BJ (cell line): ENCODE data around the gene UIMC1. TPM values are rescaled to one million over a fixed set of nuclear protein-coding genes. Genes with fewer than 3 reads are reported as not detected.

Source experiments
- CTCF ChIA-PET: fragments of 350-600 bp; formaldehyde crosslinking; extraction: SDS; loops from one replicate; lab custom pipeline; 2021; ENCODE audit warnings: antibody characterized with exemption, inconsistent platforms; lab: Yijun Ruan, JAX
- POLR2A ChIA-PET: fragments of 300-600 bp; sonication (Branson Sonifier 250); formaldehyde crosslinking; extraction: SDS; loops from one replicate; lab custom pipeline; 2021; ENCODE audit warnings: antibody characterized with exemption; lab: Charles Lee
- DNase-seq: peaks from one replicate; pipeline ENCODE4 v3.0.0-alpha.2; 2011; ENCODE audit warnings: low read depth
- H3K27me3 ChIP-seq: 2 replicates; pipeline ENCODE4 v1.6.0; 2011; ENCODE audit warnings: low read length; ENCODE audit not compliant: control insufficient read depth, insufficient read depth
- H3K36me3 ChIP-seq: 2 replicates; pipeline ENCODE4 v1.5.1; 2011; ENCODE audit warnings: low read length; ENCODE audit not compliant: control insufficient read depth, insufficient read depth
- H3K4me3 ChIP-seq: 2 replicates; pipeline ENCODE4 v1.5.1; 2011; ENCODE audit warnings: low read depth, mild to moderate bottlenecking, control low read depth, low read length
- polyA plus RNA-seq: library from polyadenylated mRNA; depleted of rRNA; stranded (reverse); fragments of >200 nt; gene quantifications from 2 replicates; pipeline ENCODE4 v1.2.3, GENCODE V29; 2011
- TF ChIP-seq, protein P1 (sequence below): IDR thresholded peaks from 2 replicates; pipeline ENCODE4 v1.5.1; 2011; ENCODE audit warnings: low read depth, mild to moderate bottlenecking, control low read depth, inconsistent platforms, low read length, moderate library complexity; ENCODE audit not compliant: insufficient read depth

UIMC1 gene
- polyA plus RNA-seq, 1 experiment, result 14.1 TPM

DNA sequence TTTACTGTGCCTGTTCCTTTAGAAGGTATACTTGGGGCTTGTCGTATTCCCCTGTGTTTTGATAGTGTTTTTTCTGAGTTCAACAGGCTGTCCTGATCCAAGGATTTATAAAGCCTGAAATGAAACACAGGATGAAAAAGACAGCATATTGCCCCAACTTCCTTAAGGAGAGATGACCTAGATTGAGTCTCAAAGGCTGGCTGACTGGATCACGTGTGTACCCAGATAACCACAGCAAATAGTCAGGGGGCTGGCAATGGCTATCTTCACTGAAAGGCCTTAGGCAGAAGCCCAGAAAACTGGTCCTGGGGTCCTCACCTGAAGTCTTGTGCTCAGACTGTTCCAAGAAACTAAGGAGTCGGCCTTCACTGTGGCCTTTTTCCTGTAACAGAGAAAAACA lies 99.8 kb downstream of the UIMC1 start:
- TF ChIP-seq, protein P1, sequence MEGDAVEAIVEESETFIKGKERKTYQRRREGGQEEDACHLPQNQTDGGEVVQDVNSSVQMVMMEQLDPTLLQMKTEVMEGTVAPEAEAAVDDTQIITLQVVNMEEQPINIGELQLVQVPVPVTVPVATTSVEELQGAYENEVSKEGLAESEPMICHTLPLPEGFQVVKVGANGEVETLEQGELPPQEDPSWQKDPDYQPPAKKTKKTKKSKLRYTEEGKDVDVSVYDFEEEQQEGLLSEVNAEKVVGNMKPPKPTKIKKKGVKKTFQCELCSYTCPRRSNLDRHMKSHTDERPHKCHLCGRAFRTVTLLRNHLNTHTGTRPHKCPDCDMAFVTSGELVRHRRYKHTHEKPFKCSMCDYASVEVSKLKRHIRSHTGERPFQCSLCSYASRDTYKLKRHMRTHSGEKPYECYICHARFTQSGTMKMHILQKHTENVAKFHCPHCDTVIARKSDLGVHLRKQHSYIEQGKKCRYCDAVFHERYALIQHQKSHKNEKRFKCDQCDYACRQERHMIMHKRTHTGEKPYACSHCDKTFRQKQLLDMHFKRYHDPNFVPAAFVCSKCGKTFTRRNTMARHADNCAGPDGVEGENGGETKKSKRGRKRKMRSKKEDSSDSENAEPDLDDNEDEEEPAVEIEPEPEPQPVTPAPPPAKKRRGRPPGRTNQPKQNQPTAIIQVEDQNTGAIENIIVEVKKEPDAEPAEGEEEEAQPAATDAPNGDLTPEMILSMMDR, result no peak
- ChIA-PET POLR2A (no interaction called here), CTCF (interaction anchor here (0.7 to 1.7 kb wide), 2 partner anchors 9 to 10 kb away, joined by 3 read pairs; no protein-coding TSS in a partner anchor)
- peaks cover 7% of the 10 kb centered on the region for H3K36me3 ChIP-seq
- H3K27me3 ChIP-seq, result no peaks in the 10 kb centered on the region
- no peak overlapping the region for H3K4me3 ChIP-seq
- DNase-seq, result no peak

- Histone ChIP-seq H3K4me3 (no peak overlapping the region), H3K36me3 (peaks cover 7% of the 10 kb centered on the region), H3K27me3 (no peaks in the 10 kb centered on the region)
- TF ChIP-seq, protein P1, result no peak
- ChIA-PET CTCF (interaction anchor here (0.7 to 1.7 kb wide), 2 partner anchors 10 to 11 kb away, joined by 3 read pairs; no protein-coding TSS in a partner anchor), POLR2A (no interaction called here)
- no peak for DNase-seq
These were observed 100.5 kb downstream of the UIMC1 start for GRCh38 chr5:176906126-176906525.

GRCh38 chr5:176904276-176904675 lies 102.3 kb downstream of the UIMC1 start:
- DNase-seq, result no peak
- no peak overlapping the region for H3K4me3 ChIP-seq
- POLR2A ChIA-PET, result no interaction called here
- CTCF ChIA-PET, result no interaction called here
- H3K36me3 ChIP-seq, result peaks cover 7% of the 10 kb centered on the region
- no peaks in the 10 kb centered on the region for H3K27me3 ChIP-seq
- TF ChIP-seq, protein P1, result no peak

- CTCF ChIA-PET, result interaction anchor here (1.0 to 1.2 kb wide), 2 partner anchors 14 to 202 kb away, joined by 3 to 4 read pairs; no protein-coding TSS in a partner anchor
- no peak for DNase-seq
- no peaks in the 10 kb centered on the region for H3K27me3 ChIP-seq
- H3K36me3 ChIP-seq, result peaks cover 5% of the 10 kb centered on the region
- TF ChIP-seq, protein P1, result no peak
- no peak overlapping the region for H3K4me3 ChIP-seq
- POLR2A ChIA-PET, result no interaction called here
These were observed 103.5 kb downstream of the UIMC1 start for GRCh38 chr5:176902911-176903664.

DNA sequence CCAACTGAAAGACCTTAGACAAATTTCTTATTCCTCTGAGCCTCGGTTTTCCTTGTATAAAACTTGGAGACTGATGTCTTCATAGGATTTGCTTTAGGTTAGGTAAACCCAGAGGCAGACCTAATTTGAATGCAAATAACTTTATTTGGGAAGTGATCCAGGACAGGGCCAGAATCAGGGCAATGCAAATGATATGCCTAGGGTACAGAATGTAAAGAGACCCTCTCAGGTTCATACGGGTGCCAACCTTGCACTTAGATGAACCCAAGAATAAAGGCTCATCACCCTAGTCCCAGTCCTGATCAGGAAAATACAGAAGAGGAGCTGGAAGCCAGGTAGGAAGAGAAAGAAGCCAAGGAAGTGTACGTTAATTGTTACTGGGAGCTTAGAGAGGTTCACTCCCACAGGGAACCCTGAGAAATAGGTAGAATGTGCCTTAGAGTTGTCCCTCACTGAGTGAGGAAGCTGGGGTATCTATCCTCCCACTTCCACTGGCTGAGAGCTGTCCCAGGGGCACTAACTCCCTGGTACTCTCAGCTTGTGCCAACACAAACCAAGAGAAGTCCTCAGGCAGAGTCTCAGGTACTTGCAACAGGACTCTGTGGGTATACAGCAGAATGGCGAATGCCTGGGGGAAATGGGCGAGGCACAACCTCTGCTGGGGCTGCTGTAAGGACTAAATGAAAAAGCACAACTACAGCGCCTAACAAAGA lies 104.3 kb downstream of the UIMC1 start:
- TF ChIP-seq, protein P1, result no peak
- Histone ChIP-seq H3K36me3 (peaks cover 5% of the 10 kb centered on the region), H3K4me3 (no peak overlapping the region), H3K27me3 (no peaks in the 10 kb centered on the region; the same call in none of the 2 replicates)
- CTCF ChIA-PET, result interaction anchor here (1.0 kb wide), 1 partner anchor 15 kb away, joined by 3 read pairs; no protein-coding TSS in a partner anchor
- POLR2A ChIA-PET, result interaction anchor here (0.7 kb wide), 1 partner anchor 8 kb away, joined by 24 read pairs; no protein-coding TSS in a partner anchor
- DNase-seq, result no peak
